ENCODE measurements around the gene TNNC2. TPM values are rescaled to one million over a fixed set of nuclear protein-coding genes. Genes with fewer than 3 reads are reported as not detected.
A peak's percentile ranks its signal among the peaks of the same experiment; 100 is the strongest.

The TNNC2 gene
- total RNA-seq, 8 experiments from 2014 or later, result 0.37 to 1.2 (median 0.47) TPM; not detected in 3

- 89 to 100% (median 96%) methylated on average over 2 to 5 of the region's 5 CpGs; no CpG with 5 or more reads in 3 of the 10 experiments for WGBS, 10 experiments
- no peak overlapping the region for H3K4me3 ChIP-seq
- in situ Hi-C loops (cut with MboI; ENCODE audit: low pct_unique_long_range_greater_than_20kb in 2 of 9, low sequenced_read_pairs in 9 of 9, unreplicated experiment in 9 of 9), result no loop called here
- no peak for ATAC-seq (replicated peaks in 6 of 8)
- H3K27ac ChIP-seq, result no peak overlapping the region
- H3K4me1 ChIP-seq (replicated peaks in 1 of 2), result peaks cover 16 to 26% of the 10 kb centered on the region in 2 donors
Measured at GRCh38 chr20:45859916-45860315, 32.8 kb upstream of the TNNC2 start.

- Histone ChIP-seq H3K4me1 (replicated peaks in 1 of 2) (peaks cover 16 to 26% of the 10 kb centered on the region in 2 donors), H3K27ac (peak overlapping the region; percentile 82 to 86), H3K4me3 (peak overlapping the region; percentile 75 to 86 (median 82))
- in situ Hi-C loops (cut with MboI; ENCODE audit: low pct_unique_long_range_greater_than_20kb in 2 of 9, low sequenced_read_pairs in 9 of 9, unreplicated experiment in 9 of 9), result no loop called here
- WGBS, 10 experiments, result 20 to 43% methylated on average over 1 of the region's 13 CpGs; no CpG with 5 or more reads in 8 of the 10 experiments
- ATAC-seq (replicated peaks in 6 of 8), result peak in 3 of 8 experiments; percentile 8 to 13 (median 9)
Measured at GRCh38 chr20:45857882-45858216, 30.7 kb upstream of the TNNC2 start.

GRCh38 chr20:45857114-45857881 is 30.2 kb upstream of the TNNC2 start, which contains the start of the genes ACOT8 and ZSWIM3:
Gene ACOT8 (minus strand): TSS chr20:45857392. CDS start chr20:45857315, 77 bp downstream.
Gene ZSWIM3 (plus strand): TSS chr20:45857614. CDS start chr20:45857826, 212 bp downstream.
- H3K4me1 ChIP-seq (replicated peaks in 1 of 2), result peaks cover 16 to 26% of the 10 kb centered on the region in 2 donors
- in situ Hi-C loops (cut with MboI; ENCODE audit: low pct_unique_long_range_greater_than_20kb in 2 of 9, low sequenced_read_pairs in 9 of 9, unreplicated experiment in 9 of 9), result no loop called here
- WGBS, 10 experiments, result 0 to 4% (median 0%) methylated on average over 2 to 10 of the region's 36 CpGs; no CpG with 5 or more reads in 3 of the 10 experiments
- peak; percentile 96 to 99 (median 98) for ATAC-seq (replicated peaks in 6 of 8)
- peak within 1 kb of the TSS; percentile 75 to 86 (median 82) for H3K4me3 ChIP-seq
- peak within 1 kb of the TSS; percentile 82 to 88 for H3K27ac ChIP-seq

GRCh38 chr20:45853484-45853883 is 26.4 kb upstream of the TNNC2 start:
- no peak for ATAC-seq (replicated peaks in 6 of 8)
- Histone ChIP-seq H3K4me1 (replicated peaks in 1 of 2) (peaks cover 13 to 15% of the 10 kb centered on the region in 2 donors), H3K27ac (no peak overlapping the region), H3K4me3 (no peak overlapping the region)
- 20 to 89% (median 50%) methylated on average over 1 to 2 of the region's 2 CpGs; no CpG with 5 or more reads in 2 of the 10 experiments for WGBS, 10 experiments
- in situ Hi-C loops (cut with MboI; ENCODE audit: low pct_unique_long_range_greater_than_20kb in 2 of 9, low sequenced_read_pairs in 9 of 9, unreplicated experiment in 9 of 9), result no loop called here

GRCh38 chr20:45852326-45852725 is 25.2 kb upstream of the TNNC2 start:
- Histone ChIP-seq H3K27ac (no peak overlapping the region), H3K4me3 (no peak overlapping the region), H3K4me1 (replicated peaks in 1 of 2) (peaks cover 7 to 10% of the 10 kb centered on the region in 2 donors)
- ATAC-seq (replicated peaks in 6 of 8), result no peak
- WGBS, 10 experiments, result 86 to 100% (median 98%) methylated on average over 1 to 6 of the region's 6 CpGs; no CpG with 5 or more reads in 4 of the 10 experiments
- in situ Hi-C loops (cut with MboI; ENCODE audit: low pct_unique_long_range_greater_than_20kb in 2 of 9, low sequenced_read_pairs in 9 of 9, unreplicated experiment in 9 of 9), result no loop called here

- no peak for ATAC-seq (replicated peaks in 6 of 8)
- in situ Hi-C loops (cut with MboI; ENCODE audit: low pct_unique_long_range_greater_than_20kb in 2 of 9, low sequenced_read_pairs in 9 of 9, unreplicated experiment in 9 of 9), result no loop called here
- H3K4me1 ChIP-seq (replicated peaks in 1 of 2), result peaks cover 7 to 9% of the 10 kb centered on the region in 2 donors
- no peak overlapping the region for H3K4me3 ChIP-seq
- H3K27ac ChIP-seq, result no peak overlapping the region
Measured at GRCh38 chr20:45851501-45851900, 24.4 kb upstream of the TNNC2 start.

- in situ Hi-C loops (cut with MboI; ENCODE audit: low pct_unique_long_range_greater_than_20kb in 2 of 9, low sequenced_read_pairs in 9 of 9, unreplicated experiment in 9 of 9), result no loop called here
- WGBS, 10 experiments, result 80 to 100% (median 100%) methylated on average over 1 of the region's 1 CpG; no CpG with 5 or more reads in 7 of the 10 experiments
- Histone ChIP-seq H3K4me1 (replicated peaks in 1 of 2) (peaks cover 3 to 4% of the 10 kb centered on the region in 2 donors), H3K27ac (no peak overlapping the region), H3K4me3 (no peak overlapping the region)
- ATAC-seq (replicated peaks in 6 of 8), result no peak
Measured at GRCh38 chr20:45850926-45851325, 23.8 kb upstream of the TNNC2 start.

GRCh38 chr20:45850238-45850637 is 23.1 kb upstream of the TNNC2 start:
- 75 to 100% (median 100%) methylated on average over 1 to 2 of the region's 2 CpGs; no CpG with 5 or more reads in 4 of the 10 experiments for WGBS, 10 experiments
- in situ Hi-C loops (cut with MboI; ENCODE audit: low pct_unique_long_range_greater_than_20kb in 2 of 9, low sequenced_read_pairs in 9 of 9, unreplicated experiment in 9 of 9), result no loop called here
- no peaks in the 10 kb centered on the region for H3K4me1 ChIP-seq (replicated peaks in 1 of 2)
- no peak overlapping the region for H3K27ac ChIP-seq
- H3K4me3 ChIP-seq, result no peak overlapping the region
- no peak for ATAC-seq (replicated peaks in 6 of 8)

GRCh38 chr20:45848969-45849582 is 22.0 kb upstream of the TNNC2 start:
- H3K27ac ChIP-seq, result no peak overlapping the region
- peak in 2 of 8 experiments; percentile 29 to 41 for ATAC-seq (replicated peaks in 6 of 8)
- no peak overlapping the region for H3K4me3 ChIP-seq
- H3K4me1 ChIP-seq (replicated peaks in 1 of 2), result no peaks in the 10 kb centered on the region
- 70 to 100% (median 91%) methylated on average over 1 to 7 of the region's 8 CpGs; no CpG with 5 or more reads in 1 of the 10 experiments for WGBS, 10 experiments
- in situ Hi-C loops (cut with MboI; ENCODE audit: low pct_unique_long_range_greater_than_20kb in 2 of 9, low sequenced_read_pairs in 9 of 9, unreplicated experiment in 9 of 9), result no loop called here

- WGBS, 10 experiments, result 67 to 100% (median 98%) methylated on average over 2 to 5 of the region's 8 CpGs; no CpG with 5 or more reads in 6 of the 10 experiments
- no peak for ATAC-seq (replicated peaks in 6 of 8)
Measured at GRCh38 chr20:45848421-45848820, 21.3 kb upstream of the TNNC2 start.

GRCh38 chr20:45845452-45845851 is 18.3 kb upstream of the TNNC2 start:
- no peaks in the 10 kb centered on the region for H3K4me1 ChIP-seq (replicated peaks in 1 of 2)
- H3K27ac ChIP-seq, result no peak overlapping the region
- in situ Hi-C loops (cut with MboI; ENCODE audit: low pct_unique_long_range_greater_than_20kb in 2 of 9, low sequenced_read_pairs in 9 of 9, unreplicated experiment in 9 of 9), result no loop called here
- H3K4me3 ChIP-seq, result no peak overlapping the region
- peak in 2 of 8 experiments; percentile 26 to 48 for ATAC-seq (replicated peaks in 6 of 8)

More at GRCh38 chr20:45848421-45848820, 21.3 kb upstream of the TNNC2 start:
- H3K4me3 ChIP-seq, result no peak overlapping the region
- H3K27ac ChIP-seq, result no peak overlapping the region
- in situ Hi-C loops (cut with MboI; ENCODE audit: low pct_unique_long_range_greater_than_20kb in 2 of 9, low sequenced_read_pairs in 9 of 9, unreplicated experiment in 9 of 9), result no loop called here
- no peaks in the 10 kb centered on the region for H3K4me1 ChIP-seq (replicated peaks in 1 of 2)

GRCh38 chr20:45843506-45843905 is 16.4 kb upstream of the TNNC2 start:
- in situ Hi-C loops (cut with MboI; ENCODE audit: low pct_unique_long_range_greater_than_20kb in 2 of 9, low sequenced_read_pairs in 9 of 9, unreplicated experiment in 9 of 9), result no loop called here
- Histone ChIP-seq H3K27ac (no peak overlapping the region), H3K4me3 (no peak overlapping the region), H3K4me1 (replicated peaks in 1 of 2) (no peaks in the 10 kb centered on the region)
- WGBS, 10 experiments, result 80 to 96% (median 92%) methylated on average over 2 to 13 of the region's 14 CpGs; no CpG with 5 or more reads in 5 of the 10 experiments
- ATAC-seq (replicated peaks in 6 of 8), result peak in 1 of 8 experiments; percentile 27

- H3K27ac ChIP-seq, result no peak overlapping the region
- WGBS, 10 experiments, result 74 to 100% (median 86%) methylated on average over 1 to 4 of the region's 5 CpGs; no CpG with 5 or more reads in 5 of the 10 experiments
- peak in 2 of 8 experiments; percentile 32 to 44 for ATAC-seq (replicated peaks in 6 of 8)
- in situ Hi-C loops (cut with MboI; ENCODE audit: low pct_unique_long_range_greater_than_20kb in 2 of 9, low sequenced_read_pairs in 9 of 9, unreplicated experiment in 9 of 9), result no loop called here
- no peak overlapping the region for H3K4me3 ChIP-seq
- H3K4me1 ChIP-seq (replicated peaks in 1 of 2), result no peaks in the 10 kb centered on the region
Measured at GRCh38 chr20:45842169-45842812, 15.2 kb upstream of the TNNC2 start.

Measured in motor neuron (in vitro differentiated cells).